Measurements from ENCODE around the gene PHETA2.
A peak's percentile ranks its signal among the peaks of the same experiment; 100 is the strongest.
"Not testable (repeated sequence)": the region's sequence is repeated elsewhere in the genome, so short reads cannot be mapped to it uniquely, and the experiment has no call there.

PHETA2 gene

DNA sequence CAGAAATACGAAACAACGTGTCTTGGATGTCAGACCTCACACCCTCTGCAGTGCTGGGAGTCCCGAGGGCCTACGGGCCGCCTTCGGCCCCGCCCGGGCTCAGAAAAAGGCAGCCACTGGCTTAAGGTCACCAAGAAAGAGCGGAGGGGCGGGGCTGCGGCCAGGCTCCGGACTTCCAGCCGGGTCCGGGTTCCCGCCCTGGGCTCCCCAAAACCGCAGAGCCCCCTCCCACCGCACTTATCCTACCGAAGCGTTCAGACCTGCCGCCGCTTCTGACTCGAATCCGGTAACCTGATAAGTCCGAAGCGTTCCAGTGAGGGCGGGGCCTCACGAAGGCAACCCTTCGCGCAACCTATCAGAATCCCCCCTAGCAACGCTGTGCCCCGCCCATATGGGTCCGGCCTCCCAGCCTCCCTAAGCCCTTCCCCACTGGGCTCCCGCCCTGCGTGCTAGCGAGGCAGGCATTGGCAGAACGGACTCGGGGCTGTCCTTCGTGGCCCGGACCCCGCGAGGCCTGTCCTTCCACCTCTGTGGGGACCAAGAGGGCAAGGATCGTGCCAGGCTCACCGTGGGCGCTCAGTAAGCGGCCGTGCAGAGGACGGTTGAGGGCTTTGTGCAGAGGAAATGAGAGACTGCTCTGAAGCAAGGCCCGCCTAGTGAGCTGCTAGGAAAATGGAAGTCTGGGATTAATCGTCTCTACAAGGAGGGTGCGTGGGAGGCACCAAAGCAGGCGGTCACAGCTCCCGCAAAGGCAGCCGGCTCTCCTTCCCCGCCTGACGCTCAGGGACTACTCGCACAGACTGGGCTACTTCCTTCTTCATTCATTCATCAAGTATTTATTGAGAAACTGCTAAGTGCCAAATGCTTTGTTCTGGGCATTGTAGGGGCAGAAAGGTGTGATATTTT is 3.3 kb upstream of the PHETA2 start, which contains the start of gene NAGA:
TSS of gene NAGA (minus strand) at position 296 of the 906 bp plus-strand sequence. CDS start 515 bp downstream, outside the sequence.
- peak; percentile 99 for FAIRE-seq

DNA sequence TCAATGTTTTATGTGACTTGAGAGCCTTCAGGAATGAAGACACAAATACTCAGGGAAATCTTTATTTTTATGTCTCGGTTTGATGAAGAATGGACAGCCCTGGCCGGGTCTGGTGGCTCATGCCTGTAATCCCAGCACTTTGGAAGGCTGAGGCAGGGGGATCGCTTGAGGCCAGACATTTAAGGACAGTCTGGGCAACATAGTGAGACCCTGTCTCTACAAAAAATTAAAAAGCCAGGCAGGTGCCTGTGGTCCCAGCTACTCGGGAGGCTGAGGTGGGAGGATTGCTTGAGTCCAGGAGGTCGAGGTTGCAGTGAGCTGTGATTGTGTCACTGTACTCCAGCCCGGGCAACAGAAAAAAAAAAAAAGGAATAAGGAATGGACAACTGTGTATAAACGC is 2.5 kb upstream of the PHETA2 start:
- FAIRE-seq: not testable (repeated sequence)

DNA sequence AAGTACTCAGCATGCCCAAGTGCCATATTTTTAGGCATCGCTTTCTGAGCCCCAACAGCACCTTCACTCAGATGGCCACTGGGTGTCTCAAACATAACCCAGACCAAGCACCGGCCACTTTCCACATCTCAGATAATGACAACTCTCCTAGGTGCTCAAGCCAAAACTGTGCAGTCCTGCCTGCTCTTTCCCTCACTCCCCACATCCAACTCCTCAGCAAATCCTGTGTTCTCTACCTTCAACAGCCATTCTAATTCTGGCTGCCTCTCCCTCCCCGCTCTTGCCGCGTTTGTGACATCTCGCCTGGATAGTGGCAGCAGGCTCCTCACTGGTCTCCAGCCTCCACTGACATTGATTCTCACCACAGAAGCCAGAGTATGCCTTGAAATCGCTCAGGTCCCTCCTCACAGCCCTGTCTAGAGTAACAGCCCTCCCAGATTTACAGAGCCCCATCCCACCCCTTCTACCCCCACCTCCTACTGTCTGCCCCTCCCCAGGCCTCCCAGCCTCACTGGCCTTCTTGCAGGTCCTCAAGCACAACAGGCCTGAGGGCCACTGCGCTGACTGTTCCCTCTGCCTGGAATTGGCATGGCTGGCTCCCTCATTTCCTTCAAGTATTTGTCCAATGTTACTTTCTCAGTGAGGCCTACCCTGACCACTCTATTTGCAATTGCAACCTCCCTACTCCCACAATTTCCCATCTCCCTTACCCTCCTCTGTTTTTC is 1.3 kb upstream of the PHETA2 start:
- FAIRE-seq: no peak

DNA sequence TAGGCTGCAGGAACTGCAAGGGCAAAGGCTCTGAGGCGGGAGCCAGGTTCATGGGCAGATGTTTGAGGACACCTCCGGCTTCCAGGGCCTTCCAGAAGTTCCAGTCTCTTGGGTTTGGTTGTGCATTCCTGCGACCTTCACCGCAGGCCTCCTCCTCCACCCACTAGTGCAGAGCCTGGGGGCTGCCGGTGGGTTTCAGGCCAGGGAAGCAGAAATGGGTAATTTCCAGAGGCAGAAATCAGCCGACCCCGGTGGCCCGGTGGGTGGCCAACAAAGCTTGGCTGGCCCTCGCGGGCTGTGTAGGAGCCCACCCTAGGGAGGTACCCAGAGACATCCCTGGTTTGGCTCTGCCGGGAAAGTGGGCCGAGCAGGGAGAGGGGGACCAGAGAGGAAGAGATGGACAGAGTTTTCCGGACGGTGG is 417 bp upstream of the PHETA2 start:
- FAIRE-seq: no peak

DNA sequence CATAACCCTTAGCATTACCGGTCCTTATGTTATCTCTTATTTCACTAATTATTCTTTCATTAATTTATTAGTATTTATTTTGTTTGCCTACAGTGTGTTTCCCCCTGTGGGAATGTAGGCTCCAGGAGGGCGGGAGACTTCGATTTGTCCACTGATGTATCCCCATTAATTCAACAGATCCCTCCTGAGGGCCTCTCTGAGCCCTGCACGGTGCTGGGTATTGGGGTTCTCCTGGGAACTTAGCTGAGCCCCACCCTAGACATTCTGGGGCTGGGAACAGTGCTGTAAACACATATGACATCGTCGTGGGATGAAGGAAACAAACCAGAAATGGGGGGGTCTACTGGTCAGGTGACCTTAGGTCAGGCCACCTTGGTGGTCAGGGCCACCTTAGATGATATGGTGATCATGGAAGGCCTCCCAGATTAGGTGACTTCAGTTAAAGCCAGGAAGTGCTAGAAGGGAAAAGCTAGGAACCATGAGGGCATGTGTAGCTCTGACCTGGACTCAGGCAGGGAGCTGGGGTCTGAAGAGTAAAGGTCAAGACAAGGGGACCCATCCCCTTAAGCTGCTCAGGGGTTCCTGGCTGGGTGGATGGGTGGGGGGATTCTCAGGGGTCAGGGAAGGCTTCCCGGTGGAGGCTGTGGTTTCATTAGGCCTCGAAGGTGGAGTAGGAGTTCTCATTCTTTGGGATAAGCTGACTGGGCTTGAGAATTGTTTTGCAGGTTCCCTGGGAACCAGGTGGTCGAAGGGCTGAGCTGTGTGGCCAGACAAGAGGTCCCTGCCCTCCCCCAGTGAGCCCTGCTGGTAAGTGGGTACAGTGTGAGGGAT is 1.0 kb downstream of the PHETA2 start:
- no peak for FAIRE-seq

DNA sequence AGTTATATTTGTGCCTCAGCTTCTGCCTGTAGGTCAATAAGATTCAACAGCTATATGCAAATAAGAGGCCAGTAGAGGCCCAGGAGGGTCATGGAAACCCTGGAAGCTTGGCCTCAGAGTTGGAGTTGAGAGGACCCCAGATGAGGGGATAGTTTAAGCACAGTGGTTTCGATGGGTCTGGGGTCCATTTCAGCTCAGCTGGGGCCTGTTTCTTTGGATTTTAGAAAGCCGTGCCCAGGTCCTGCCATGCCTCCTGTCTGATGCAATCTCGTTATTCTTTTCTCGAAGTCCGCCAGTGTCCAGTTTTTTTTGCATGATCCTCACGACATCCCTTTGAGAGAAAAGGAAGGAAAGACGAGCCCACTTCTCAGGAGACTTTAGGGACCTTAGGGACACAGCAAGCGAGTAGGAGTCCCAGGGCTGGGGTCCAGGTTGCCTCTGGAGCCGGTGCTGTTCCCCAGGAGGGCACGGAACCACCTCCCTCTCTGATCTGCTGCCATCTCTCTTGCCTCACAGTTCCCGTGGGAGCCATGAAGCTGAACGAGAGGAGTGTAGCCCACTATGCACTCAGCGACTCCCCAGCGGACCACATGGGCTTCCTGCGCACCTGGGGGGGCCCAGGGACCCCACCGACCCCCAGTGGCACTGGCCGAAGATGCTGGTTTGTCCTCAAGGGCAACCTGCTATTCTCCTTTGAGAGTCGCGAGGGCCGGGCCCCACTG is 2.9 kb downstream of the PHETA2 start:
- FAIRE-seq: no peak

DNA sequence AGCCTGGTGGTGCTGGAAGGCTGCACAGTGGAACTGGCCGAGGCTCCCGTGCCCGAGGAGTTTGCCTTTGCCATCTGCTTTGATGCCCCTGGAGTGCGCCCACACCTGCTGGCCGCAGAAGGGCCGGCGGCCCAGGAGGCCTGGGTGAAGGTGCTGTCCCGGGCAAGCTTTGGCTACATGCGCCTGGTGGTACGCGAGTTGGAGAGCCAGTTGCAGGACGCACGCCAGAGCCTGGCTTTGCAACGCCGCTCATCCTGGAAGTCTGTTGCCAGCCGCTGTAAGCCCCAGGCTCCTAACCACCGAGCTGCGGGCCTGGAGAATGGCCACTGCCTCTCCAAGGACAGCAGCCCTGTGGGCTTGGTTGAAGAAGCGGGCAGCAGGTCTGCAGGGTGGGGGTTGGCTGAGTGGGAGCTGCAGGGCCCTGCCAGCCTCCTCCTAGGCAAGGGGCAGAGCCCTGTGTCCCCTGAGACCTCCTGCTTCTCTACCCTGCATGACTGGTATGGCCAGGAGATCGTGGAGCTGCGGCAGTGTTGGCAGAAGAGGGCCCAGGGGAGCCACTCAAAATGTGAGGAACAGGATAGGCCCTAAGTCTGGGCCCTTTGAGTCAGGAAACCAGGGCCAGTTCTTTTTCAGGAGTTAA is 3.6 kb downstream of the PHETA2 start:
- FAIRE-seq: no peak

DNA sequence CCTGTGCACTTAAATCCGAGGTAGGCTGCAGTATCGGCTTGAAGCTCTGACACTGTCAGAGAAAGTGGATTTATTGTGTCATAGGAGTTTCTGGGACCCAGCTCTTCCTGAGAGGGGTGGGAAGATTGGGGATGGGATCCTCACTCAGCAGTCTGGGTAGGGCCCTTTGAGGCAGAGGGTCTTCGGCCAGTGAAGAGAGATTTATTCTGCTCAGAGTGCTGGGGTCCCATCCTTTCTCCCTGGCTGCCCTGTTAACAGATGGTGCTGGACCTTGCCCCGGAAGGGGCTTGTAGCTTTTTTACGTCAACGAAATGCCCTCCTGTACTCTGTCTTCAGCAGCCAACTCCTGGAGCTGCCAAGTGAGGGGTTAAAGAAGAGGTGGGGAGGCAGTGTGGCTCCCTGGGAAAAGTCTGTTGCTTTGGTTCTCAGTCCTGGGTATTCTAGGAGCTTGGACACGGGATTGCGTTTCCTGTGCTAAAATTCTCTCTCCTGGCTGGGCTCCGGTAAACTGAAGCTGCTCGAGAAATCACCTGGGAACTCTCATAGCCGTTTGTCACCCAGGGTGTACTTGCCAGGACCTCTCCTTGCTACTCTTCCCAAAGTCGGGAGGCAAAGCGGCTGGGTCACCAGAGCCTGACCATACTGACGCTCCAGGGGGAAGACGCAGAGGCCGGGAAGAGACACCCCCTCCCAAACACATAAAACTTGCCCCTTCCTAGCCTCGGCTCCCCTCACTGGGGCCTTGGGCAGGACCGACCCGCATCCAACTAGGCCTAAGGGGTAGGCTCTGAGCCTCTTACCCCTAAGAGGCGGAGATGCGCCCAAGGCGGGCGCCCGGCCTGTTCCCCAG is 4.6 kb downstream of the PHETA2 start:
- FAIRE-seq: no peak

DNA sequence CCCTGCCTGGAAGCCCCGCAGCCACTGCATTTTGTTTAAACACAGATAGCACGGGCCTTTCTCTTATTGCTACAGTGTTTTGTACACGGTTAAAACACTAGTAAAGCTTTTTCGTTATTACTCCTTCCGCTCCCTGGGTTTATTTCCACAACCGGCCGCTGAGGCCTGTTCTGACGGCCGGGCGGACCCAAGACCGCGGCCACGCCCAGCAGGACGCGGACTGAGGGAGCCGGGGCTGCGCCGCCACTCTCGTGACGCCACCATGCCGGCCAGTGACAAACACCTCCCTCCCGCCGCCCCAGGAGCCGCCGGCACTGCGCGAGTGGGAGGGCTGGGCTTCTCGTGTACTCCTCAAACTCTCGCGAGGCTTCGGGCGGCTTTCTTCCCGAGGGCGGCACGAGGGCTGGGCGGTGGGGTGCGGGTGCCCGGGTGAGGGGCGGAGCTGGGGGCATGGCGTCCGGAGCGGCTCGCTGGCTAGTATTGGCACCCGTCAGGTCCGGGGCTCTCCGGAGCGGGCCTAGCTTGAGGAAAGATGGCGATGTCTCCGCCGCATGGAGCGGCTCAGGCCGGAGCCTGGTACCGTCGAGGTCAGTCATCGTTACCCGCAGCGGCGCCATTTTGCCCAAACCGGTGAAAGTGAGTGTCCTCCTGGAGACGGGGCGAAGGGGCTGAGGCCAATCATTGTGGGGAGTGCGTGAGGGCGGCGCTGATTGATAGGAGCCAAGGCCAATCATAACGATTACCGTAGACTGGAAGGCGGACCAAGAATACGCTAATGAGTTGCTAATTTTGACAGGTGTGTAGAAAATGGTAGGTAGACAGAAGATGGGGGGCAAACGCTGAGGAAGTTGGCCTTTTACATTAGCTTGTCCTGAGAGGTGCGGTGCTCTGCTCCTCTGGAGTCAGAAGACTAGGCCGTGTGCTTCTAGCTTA is 5.5 kb downstream of the PHETA2 start, which contains the start of gene SMDT1:
TSS of gene SMDT1 (plus strand) at position 382 of the 933 bp plus-strand sequence. CDS start at position 451, 69 bp downstream.
- peak; percentile 96 for FAIRE-seq

DNA sequence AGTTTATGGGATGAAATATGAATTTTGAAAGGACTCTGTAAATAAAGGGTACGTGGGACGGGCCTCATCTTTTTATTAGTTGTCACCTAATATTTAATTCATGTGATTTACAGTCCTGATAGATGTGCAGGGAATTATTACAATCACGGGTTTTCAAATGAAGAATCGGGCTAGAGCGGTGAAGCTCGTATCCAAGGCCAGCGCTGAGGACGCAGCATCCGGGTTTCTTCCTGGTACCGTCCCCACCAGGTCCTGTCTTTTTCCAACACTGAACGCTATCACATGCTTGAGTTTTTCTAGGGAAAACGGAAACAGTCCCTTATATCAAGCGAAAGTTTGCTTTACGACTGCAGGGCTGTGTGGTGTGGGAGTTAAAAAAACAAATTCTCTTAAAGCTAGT is 6.2 kb downstream of the PHETA2 start:
- peak; percentile 34 for FAIRE-seq

DNA sequence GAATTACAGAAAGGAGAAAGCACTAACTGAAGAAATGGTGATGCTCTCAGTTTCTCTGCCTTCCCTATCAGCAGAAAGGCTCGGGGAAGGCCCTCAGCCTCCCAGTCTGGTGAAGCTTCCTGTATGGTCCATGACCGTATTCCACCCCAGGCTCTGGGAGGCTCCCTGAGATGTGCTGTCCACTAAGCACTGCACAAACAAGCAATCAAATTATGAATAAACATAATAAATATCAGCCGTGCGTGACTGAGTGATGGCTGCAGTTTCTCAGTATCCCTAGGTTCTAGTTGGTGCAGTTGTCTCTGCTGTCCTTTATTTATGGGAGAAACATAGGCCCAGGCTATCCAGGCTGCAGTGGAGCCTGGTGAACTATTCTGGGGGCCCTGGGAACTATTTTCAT is 9.1 kb downstream of the PHETA2 start:
- no peak for FAIRE-seq

DNA sequence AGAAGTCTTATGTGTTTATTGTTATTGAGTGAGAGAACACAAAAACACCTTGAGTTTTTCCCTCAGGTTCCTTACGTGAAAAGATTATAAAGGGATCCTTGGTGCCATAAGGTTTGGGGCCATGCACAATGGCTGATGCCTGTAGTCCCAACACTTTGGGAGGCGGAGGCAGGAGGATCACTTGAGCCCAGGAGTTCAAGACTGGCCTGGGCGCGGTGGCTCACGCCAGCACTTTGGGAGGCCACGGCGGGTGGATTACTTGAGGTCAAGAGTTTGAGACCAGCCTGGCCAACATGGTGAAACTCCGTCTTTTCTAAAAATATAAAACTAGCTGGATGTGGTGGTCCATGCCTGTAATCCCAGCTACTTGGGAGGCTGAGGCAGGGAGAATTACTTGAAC is 10.8 kb downstream of the PHETA2 start:
- FAIRE-seq: no peak

DNA sequence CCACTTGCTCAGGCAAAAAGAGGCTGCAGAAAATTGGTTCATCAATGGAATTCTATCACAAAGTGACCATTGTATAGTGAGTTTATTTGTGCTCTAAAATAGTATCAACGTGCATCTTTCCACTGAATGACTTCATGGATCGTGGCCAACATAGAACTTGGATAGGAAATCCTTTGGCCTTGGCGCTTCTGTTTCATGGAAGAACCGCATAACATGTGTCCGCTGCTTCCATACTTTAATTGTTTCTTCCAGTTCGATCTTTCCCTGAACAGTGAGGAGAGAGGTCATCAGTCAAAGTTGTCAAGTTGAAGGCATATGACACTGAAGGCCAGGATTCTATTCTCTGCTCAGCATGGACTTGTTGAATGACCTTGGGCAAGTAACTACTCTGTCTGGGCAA is 12.0 kb downstream of the PHETA2 start:
- FAIRE-seq: no peak

DNA sequence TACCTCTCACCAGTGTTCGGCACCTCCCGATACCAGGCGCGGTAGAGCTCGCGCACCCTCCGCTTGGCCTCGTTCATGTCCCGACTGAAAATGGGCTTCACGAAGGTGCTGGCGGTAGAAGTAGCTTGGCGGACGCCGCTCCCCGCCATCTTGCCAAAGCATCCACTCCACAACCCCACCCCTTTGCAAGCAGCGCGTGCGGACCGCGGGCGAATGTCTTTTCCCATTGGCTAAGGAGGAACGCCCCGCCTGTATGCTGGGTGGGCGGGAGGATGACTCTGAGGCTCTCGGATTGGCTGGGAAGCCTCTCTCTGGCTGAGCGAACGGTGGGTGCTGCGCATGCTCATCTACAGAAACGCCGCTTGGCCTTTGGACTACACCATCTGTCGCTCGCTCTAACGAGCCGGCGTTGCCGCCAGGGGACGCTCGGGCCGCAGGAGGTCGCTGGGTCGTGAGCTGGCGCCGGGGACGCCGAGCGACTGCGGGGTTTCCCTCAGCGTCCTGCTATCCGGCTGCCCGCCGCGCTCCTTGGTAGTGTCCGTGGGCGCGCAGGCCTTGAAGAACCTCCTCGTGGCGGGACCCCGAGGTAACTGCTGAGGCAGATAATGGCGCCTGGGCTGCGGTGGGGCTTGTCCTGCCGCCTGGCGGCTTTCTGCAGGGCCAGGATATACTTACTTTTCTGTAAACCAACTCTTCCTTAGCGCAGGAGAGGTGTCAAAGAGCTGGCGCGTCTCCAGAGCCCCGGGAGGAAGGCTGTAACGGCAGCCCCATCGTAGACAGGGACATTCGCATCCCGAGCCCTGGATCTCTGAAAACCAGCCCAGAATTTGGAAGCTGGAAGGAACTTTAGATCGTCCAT is 16.8 kb downstream of the PHETA2 start, which contains the start of gene NDUFA6:
TSS of gene NDUFA6 (minus strand) at position 177 of the 859 bp plus-strand sequence. CDS start at position 149, 28 bp downstream.
- FAIRE-seq: peak; percentile 98

DNA sequence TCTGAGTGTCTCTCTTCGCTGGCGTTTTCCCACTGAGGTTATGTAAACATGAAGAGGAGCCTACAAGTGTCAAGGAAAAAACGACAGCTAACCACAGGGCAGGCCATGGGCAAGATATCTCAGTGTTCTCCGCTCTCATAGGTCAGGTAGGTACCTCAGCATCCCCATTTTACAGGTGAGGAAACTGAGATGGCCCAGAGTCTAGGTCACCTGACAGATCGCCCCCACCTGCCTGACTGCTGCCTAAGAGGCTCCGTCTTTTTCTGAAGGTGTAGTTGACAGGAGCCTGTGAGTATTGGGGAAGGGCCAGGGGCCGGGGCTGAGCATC is 17.4 kb downstream of the PHETA2 start:
- no peak for FAIRE-seq

DNA sequence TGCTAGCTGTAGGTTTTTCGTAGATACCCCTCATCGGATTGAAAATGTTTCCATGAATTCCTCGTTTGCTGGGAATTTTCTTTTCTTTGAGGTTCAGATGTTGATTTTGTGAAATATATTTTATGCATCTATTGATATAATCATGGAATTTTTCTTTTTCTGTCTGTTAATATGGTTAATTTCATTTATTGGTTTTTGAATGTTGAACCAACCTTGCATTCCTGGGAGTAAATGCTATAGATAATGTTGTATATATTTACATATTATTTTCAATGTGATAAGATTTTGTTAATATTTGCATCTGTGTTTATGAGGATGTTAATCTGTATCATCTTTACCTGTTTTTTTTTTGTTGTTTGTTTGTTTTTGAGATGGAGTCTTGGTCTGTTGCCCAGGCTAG is 27.2 kb downstream of the PHETA2 start:
- FAIRE-seq: no peak

DNA sequence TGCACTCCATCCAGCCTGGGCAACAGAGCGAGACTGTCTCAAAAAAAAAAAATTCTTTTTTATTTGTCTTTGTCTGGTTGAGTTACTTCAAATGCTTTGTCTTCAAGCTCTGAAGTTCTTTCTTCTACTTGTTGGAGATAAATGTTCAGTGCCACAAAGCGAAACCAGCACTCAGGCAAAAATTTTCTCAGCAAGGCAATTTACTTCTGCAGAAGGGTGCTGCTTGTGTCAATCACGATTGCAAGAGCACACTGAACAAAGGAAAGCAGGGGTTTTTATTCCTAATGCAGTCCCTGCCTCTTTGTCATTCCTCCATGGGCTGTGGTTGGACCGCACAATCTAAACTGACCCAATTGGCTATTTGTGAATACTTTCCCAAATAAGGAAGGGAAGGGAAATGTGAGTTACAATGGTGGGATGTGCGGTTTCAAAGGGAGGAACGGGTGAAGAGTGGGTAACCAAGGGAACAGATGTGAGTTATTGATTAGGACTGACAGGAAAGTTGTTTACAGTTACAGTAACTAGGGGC is 30.3 kb downstream of the PHETA2 start:
- not testable (repeated sequence) for FAIRE-seq

DNA sequence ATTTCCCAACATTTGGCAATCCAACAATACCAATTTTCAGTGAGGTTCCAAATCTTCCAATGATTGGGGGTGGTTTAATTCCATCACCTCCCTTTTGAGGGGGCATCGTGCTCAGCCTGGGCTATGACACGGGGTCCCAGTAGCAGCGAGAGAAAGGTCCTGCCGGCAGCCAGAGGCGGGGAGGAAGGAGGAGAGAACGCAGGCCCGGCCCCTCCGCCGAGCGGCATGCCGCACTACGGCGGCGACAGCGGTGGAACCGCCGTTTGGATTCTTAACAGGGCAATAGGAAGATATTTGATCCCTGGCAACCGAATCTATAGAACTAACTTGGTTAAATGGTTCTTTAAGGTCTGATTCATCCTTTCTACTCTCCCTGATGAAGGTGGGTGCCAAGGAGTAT is 34.8 kb downstream of the PHETA2 start:
- no peak for FAIRE-seq

Data from G401.6 (cell line).